Ascending aorta (tissue), 2 donors: Measurements from ENCODE around the gene RAP1GAP2. TPM values are rescaled to one million over a fixed set of nuclear protein-coding genes. Genes with fewer than 3 reads are reported as not detected.

Source experiments
- DNase-seq, 2 donors: peaks; one replicate each; pipeline ENCODE4 v3.0.0-alpha.2; 2019; ENCODE audit warnings: low spot score in 2 of 2
- H3K27ac ChIP-seq, 2 donors: fragments of 200-600 bp; sonication (generic); one replicate each; pipeline ENCODE4 v1.5.1; 2016 to 2017; ENCODE audit warnings: mild to moderate bottlenecking in 1 of 2
- H3K27me3 ChIP-seq: fragments of 200-600 bp; sonication (generic); one replicate; pipeline ENCODE4 v1.5.1; 2017
- H3K36me3 ChIP-seq, 2 donors: fragments of 200-600 bp; sonication (generic); one replicate each; pipeline ENCODE4 v1.5.1; 2016
- H3K4me1 ChIP-seq, 2 donors: fragments of 200-600 bp; sonication (generic); one replicate each; pipeline ENCODE4 v1.5.1; 2016 to 2017; ENCODE audit warnings: mild to moderate bottlenecking in 1 of 2
- H3K4me3 ChIP-seq, 2 donors: fragments of 200-600 bp; sonication (generic); one replicate each; pipeline ENCODE4 v1.5.1; 2016 to 2017; ENCODE audit warnings: mild to moderate bottlenecking in 1 of 2
- H3K9me3 ChIP-seq, 2 donors: fragments of 200-600 bp; sonication (generic); one replicate each; pipeline ENCODE4 v1.5.1; 2016
- intact Hi-C: fragments of 100-400 bp; cut with DNase I; formaldehyde crosslinking; loops from one replicate; pipeline ENCODE4 v1.15.1; 2023
- total RNA-seq: library from RNA; depleted of rRNA; stranded (reverse); fragments of >200 nt; gene quantifications from one replicate; pipeline ENCODE4 v1.1.0, GENCODE V29; 2016
- TF ChIP-seq, protein P1 (sequence below), 3 experiments: fragments of 200-600 bp in 2 of 3; fragments of 450-650 bp in 1 of 3; sonication (generic) in 2 of 3; IDR thresholded peaks; one replicate each; pipeline ENCODE4 v1.5.1; 2016 to 2019; ENCODE audit warnings: antibody characterized with exemption in 3 of 3, mild to moderate bottlenecking in 1 of 3, moderate library complexity in 1 of 3

Gene RAP1GAP2
- total RNA-seq, 1 donor from 2014 or later = 1.6 TPM

DNA sequence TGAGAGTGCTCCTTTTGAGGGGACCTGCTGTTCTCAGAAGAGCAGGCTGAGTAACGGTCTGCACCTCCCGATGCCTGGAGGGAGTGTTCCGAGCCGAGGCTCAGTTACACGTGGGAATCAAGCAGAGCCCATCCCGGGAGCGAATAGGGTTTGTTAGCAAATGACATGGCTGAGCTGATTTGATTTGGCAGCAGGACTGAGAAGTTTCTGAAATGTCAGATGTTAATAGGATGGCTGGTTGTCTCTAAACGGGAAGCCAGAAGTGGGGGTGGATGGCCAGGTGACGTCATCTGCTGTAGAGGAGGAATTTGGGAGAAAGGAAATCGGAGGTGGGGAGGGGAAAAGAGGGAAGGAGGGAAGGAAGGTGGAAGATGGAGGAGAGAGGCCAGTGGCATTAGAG, 128.0 kb downstream of the RAP1GAP2 start:
- no peak overlapping the region for H3K27ac ChIP-seq
- H3K9me3 ChIP-seq = no peaks in the 10 kb centered on the region
- TF ChIP-seq, protein P1, sequence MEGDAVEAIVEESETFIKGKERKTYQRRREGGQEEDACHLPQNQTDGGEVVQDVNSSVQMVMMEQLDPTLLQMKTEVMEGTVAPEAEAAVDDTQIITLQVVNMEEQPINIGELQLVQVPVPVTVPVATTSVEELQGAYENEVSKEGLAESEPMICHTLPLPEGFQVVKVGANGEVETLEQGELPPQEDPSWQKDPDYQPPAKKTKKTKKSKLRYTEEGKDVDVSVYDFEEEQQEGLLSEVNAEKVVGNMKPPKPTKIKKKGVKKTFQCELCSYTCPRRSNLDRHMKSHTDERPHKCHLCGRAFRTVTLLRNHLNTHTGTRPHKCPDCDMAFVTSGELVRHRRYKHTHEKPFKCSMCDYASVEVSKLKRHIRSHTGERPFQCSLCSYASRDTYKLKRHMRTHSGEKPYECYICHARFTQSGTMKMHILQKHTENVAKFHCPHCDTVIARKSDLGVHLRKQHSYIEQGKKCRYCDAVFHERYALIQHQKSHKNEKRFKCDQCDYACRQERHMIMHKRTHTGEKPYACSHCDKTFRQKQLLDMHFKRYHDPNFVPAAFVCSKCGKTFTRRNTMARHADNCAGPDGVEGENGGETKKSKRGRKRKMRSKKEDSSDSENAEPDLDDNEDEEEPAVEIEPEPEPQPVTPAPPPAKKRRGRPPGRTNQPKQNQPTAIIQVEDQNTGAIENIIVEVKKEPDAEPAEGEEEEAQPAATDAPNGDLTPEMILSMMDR (IDR thresholded peaks at IDR 0.05) = no peak
- H3K27me3 ChIP-seq = no peaks in the 10 kb centered on the region
- H3K36me3 ChIP-seq = no peaks in the 10 kb centered on the region
- peak overlapping the region in 1 of 2 donors; percentile 9 for H3K4me3 ChIP-seq
- no peaks in the 10 kb centered on the region for H3K4me1 ChIP-seq
- no peak for DNase-seq
- intact Hi-C loops = no loop called here

DNA sequence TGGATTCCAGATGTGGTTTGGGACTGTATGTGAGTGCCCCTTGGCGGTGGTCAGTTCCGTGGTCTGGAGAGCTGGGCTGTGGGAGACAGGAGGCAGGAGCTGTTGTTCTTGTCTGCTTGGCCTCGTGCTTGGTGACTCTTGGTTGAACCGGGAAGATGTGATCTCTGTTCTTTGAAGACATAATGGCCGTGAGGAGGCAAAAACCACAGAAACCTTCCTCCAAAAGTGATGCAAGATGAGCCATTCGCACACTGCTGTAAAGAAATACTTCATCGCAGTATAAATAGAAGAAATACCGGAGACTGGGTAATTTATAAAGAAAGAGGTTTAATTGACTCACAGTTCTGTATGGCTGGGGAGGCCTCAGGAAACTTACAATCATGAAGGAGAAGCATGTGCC, 128.8 kb downstream of the RAP1GAP2 start:
- intact Hi-C loops = no loop called here
- H3K27me3 ChIP-seq = no peaks in the 10 kb centered on the region
- H3K36me3 ChIP-seq = no peaks in the 10 kb centered on the region
- H3K4me3 ChIP-seq = no peak overlapping the region
- no peak overlapping the region for H3K27ac ChIP-seq
- H3K9me3 ChIP-seq = no peaks in the 10 kb centered on the region
- no peaks in the 10 kb centered on the region for H3K4me1 ChIP-seq
- TF ChIP-seq, protein P1 (IDR thresholded peaks at IDR 0.05) = no peak
- DNase-seq = no peak

DNA sequence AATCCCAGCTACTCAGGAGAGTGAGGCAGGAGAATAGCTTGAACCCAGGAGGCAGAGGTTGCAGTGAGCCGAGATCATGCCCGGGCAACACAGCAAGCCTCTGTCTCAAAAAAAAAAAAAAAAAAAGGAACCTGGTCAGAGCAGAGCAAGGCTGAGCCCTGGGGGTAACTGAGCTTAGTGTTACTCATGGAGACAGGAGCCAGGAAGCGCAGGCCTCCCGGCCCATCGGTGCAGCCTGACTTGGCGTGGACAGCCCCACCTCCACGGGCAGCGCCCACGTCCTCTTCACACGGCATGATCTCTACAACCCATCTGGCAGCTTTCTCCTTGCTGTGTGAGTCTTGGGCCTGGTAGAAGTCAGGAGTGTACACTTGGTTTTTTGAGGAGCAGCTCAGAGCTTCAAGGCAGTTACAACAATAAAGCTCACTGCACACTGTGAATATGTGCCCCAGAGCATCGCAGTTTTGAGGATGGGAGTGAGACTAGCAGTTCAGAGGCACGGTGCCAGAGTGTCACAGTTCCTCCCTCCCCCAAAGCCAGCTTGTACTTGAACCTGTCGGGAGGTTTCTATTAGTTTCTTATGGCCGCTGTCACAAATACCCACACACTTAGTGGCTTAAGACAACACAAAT, 129.9 kb downstream of the RAP1GAP2 start:
- Histone ChIP-seq H3K27me3 (no peaks in the 10 kb centered on the region), H3K9me3 (no peaks in the 10 kb centered on the region), H3K4me3 (no peak overlapping the region), H3K27ac (no peak overlapping the region), H3K36me3 (no peaks in the 10 kb centered on the region), H3K4me1 (no peaks in the 10 kb centered on the region)
- no peak for DNase-seq
- intact Hi-C loops = no loop called here
- TF ChIP-seq, protein P1 (IDR thresholded peaks at IDR 0.05) = no peak

DNA sequence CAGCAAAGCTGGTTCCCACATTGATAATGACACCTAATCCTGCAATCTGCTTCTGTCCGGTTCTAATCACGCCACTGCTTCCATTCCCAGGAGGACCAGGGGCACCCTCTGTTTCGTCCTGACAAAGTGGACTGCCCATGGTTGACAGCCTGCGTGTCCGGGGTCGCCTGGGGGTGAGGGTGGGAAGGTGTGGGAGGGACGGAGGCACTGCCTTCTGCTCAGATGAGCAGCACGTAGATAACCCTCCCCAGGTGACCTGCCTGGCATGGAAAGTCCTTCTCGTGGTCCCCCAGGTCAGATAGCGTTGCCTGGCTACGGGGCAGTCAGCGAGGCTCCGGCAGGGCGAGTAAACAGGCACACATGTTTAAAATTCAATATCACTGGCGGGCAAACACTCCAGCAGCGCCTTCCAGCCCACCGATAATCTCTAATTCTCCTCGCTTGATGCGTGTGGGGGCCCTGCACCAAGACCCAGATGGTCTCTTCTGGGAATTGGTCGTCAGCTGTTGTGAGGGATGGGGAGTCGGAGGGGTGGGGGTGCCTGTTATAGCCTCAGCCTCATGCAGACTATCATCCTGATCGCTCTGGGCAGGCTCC, 132.2 kb downstream of the RAP1GAP2 start:
- no peak for DNase-seq
- intact Hi-C loops = no loop called here
- Histone ChIP-seq H3K27me3 (no peaks in the 10 kb centered on the region), H3K9me3 (no peaks in the 10 kb centered on the region), H3K4me1 (no peaks in the 10 kb centered on the region), H3K4me3 (no peak overlapping the region), H3K27ac (no peak overlapping the region), H3K36me3 (no peaks in the 10 kb centered on the region)
- TF ChIP-seq, protein P1 (IDR thresholded peaks at IDR 0.05) = no peak

DNA sequence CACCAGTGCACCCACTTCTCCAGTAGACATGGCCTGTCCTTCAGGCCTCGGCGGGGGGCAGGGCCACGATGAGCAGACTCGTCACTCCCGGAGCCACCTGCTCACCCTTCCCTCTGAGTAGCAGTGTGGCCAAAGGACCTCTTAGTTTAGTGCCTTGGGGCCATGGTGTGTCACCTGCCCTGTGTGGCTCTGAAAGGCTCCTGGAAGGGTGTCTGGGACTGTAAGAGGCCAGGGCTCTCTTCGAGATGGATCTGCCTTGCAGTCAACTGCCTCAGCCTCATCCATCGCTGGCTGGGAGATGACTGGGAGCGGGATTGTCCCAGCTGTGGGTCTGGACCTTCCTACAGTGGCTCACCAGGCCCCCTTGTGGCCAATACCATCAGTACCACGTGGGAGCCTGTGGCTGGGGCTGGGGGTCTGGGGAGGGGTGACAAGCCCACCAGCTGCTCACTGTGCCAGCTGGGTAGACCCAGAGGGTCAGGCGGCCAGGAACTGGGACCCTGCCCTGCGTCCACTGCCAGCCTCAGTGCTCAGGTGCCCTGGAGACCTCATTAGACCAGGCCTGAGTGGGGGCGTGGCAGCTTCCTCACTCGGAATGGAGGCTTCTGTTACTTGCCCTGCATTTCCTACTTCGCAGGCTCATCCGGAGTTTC, 133.8 kb downstream of the RAP1GAP2 start:
- no peaks in the 10 kb centered on the region for H3K36me3 ChIP-seq
- H3K4me3 ChIP-seq = no peak overlapping the region
- no peaks in the 10 kb centered on the region for H3K9me3 ChIP-seq
- TF ChIP-seq, protein P1 (IDR thresholded peaks at IDR 0.05) = peak in 2 of 3 experiments; percentile 10 to 35
- no peaks in the 10 kb centered on the region for H3K27me3 ChIP-seq
- no peaks in the 10 kb centered on the region for H3K4me1 ChIP-seq
- intact Hi-C loops = no loop called here
- H3K27ac ChIP-seq = no peak overlapping the region
- no peak for DNase-seq
